Measurements from ENCODE around the gene EXOC3. TPM values are rescaled to one million over a fixed set of nuclear protein-coding genes. Genes with fewer than 3 reads are reported as not detected.

Gene EXOC3
- total and polyA plus RNA-seq, 11 donors: 20.6 to 45.5 (median 42.8) TPM

DNA sequence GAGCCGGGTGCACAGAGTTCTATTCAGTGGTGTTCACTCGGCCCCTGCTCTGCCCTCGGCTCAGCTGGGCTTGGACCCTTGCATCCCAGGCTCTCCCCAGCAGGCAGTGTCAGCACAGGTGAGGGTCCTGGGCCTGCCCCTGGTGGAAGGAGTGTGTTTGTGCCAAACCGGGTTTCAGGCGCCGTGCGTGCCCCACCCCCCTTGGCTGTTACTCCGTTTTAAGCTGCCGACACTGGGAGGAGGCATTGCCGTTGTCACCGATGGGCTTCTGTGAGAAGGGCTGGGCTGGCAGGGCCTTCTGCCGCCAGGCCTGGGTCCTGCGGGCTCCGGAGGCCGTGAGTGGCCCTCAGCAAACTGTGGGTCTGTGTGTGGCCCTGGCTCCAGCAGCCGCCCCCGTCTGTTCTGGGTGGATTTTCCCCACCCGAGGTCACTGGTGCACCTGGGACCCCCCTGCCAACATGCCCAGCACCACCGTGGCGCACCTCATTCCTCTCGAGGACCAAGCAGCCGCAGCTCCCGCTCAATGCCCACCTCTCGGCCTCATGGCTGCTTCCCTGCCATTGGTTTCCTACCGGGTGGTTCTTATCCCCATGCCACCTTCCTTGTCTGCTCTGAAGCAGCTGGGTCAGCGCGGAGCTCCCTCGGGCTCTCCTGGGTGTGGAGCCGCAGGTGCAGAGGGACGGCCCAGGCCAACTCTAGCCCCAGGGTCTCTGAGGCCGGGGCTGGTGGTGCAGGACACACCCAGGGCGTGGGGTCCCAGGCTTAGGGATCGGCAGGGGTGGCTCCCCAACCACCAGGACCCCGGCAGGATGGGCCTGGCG lies 44.3 kb upstream of the EXOC3 start:
- Histone ChIP-seq H3K9me3 (no peaks in the 10 kb centered on the region), H3K27me3 (peaks cover 0 to 25% (median 0%) of the 10 kb centered on the region in 9 donors), H3K4me1 (peaks cover 0 to 16% (median 11%) of the 10 kb centered on the region in 12 donors), H3K4me3 (no peak overlapping the region), H3K36me3 (no peaks in the 10 kb centered on the region), H3K27ac (no peak overlapping the region)
- 93 to 94% (median 93%) methylated on average over 27 to 35 of the region's 35 CpGs for WGBS, 4 donors
- peak in 1 of 5 donors; percentile 63 for DNase-seq
- no peak for TF ChIP-seq POLR2A (IDR thresholded peaks at IDR 0.05)
- TF ChIP-seq, protein P1, sequence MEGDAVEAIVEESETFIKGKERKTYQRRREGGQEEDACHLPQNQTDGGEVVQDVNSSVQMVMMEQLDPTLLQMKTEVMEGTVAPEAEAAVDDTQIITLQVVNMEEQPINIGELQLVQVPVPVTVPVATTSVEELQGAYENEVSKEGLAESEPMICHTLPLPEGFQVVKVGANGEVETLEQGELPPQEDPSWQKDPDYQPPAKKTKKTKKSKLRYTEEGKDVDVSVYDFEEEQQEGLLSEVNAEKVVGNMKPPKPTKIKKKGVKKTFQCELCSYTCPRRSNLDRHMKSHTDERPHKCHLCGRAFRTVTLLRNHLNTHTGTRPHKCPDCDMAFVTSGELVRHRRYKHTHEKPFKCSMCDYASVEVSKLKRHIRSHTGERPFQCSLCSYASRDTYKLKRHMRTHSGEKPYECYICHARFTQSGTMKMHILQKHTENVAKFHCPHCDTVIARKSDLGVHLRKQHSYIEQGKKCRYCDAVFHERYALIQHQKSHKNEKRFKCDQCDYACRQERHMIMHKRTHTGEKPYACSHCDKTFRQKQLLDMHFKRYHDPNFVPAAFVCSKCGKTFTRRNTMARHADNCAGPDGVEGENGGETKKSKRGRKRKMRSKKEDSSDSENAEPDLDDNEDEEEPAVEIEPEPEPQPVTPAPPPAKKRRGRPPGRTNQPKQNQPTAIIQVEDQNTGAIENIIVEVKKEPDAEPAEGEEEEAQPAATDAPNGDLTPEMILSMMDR (IDR thresholded peaks at IDR 0.05): no peak
- ATAC-seq: no peak
- intact Hi-C loops (cut with DNase I): no loop called here

DNA sequence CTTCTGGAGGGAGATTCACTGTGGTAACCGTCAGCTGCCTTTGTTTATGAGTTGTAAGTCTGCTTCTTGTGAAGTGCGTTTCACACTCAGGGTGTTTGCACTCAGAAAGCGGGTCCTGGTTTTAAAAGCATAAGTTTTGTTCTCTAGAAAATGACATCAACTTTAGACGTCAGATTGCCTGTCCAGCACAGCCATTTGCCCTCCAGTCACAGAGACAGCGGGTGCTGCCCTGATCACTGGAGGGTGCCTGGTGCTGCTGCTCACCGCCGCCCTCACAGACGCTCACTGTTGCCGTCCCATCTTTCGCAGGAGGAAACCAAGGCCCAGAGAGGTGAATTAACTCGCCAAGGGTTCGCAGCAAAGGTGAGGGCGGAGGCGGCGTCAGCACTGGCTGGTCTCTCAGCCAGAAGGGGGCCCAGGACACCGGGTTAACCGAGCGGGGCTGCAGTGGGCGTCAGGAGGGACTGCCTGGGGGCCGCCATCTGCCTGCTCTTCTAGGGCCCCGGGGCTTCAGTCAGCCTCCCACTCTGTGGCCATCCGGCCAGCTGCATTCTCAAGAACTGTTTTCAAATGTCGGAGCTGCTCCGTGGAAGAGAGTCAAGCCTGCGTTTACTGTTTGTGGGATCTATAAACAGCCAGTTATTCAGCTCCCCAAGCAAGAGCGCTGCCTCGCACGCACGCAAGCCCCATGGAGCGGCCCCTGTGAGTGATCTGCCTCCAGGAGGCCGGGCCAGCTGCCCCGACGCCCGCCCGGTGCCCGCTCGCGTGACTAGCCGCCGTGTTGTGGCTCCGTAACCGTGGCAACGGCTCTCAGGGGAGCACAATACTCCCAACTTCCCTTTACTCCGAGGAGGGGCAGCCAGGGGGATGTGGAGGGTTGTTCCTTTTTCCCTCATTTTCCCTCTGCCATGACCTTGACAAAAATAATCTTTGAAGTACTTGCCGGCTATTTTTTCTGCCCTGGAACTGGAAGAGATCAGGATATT lies 43.4 kb upstream of the EXOC3 start:
- peak; percentile 76 to 91 (median 87) for DNase-seq

DNA sequence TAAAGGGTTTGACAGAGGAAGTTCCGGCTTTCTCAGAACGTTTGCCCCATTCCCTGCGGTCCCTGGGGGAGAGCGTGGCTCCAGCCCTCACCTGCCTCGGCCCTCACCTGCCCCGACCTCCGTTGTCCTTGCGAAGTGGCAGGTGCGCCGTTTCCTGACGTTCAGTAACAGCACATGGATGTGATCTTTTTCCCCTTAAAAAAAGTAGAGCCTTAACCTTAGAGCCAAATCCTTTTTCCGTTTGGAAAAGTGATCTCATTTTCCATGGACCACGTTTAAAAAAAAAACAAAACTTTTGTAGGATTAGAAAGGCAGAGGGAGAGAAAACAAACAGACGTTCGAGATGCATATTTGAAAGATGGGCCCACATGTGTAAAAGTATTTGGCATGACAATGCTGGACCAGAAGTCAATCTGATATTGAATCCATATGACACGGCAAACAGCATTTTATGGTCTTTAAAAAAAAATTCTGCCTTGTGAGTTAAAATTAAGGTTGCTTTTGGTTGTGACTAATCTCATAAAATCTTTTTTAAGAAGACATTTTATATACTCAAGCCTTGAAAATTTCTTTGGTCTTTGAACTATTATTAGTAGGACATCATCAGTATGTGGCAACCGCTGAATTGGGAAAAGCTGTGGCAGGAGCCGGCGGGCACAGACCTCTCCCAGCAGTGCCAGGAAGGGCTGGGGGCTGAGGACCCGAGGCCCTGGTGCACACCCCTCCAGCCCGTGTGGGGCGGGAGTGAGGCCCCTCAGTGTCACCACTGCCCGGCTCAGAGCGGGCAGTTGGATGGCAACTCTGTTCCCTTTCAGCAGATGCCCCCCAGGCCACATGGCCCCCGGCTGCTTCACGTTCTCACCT lies 42.5 kb upstream of the EXOC3 start:
- intact Hi-C loops (cut with DNase I): no loop called here
- 49 to 60% (median 55%) methylated on average over 24 to 26 of the region's 26 CpGs for WGBS, 4 donors
- peak overlapping the region in 6 of 12 donors; percentile 3 to 59 (median 20) for H3K27ac ChIP-seq

More for the DNA sequence above, 43.4 kb upstream of the EXOC3 start:
- TF ChIP-seq POLR2A (IDR thresholded peaks at IDR 0.05): no peak
- TF ChIP-seq, protein P1 (IDR thresholded peaks at IDR 0.05): no peak
- ATAC-seq: peak; percentile 76 to 95 (median 83)
- Histone ChIP-seq H3K36me3 (no peaks in the 10 kb centered on the region), H3K4me3 (peak overlapping the region in 10 of 12 donors; percentile 16 to 51 (median 38)), H3K9me3 (no peaks in the 10 kb centered on the region), H3K27ac (peak overlapping the region in 6 of 12 donors; percentile 3 to 59 (median 20)), H3K27me3 (peaks cover 0 to 25% (median 0%) of the 10 kb centered on the region in 9 donors), H3K4me1 (peaks cover 0 to 16% (median 11%) of the 10 kb centered on the region in 12 donors)
- WGBS, 4 donors: 27 to 37% (median 33%) methylated on average over 38 to 45 of the region's 45 CpGs
- intact Hi-C loops (cut with DNase I): no loop called here

More for the DNA sequence above, 42.5 kb upstream of the EXOC3 start:
- Histone ChIP-seq H3K4me3 (peak overlapping the region in 10 of 12 donors; percentile 16 to 51 (median 38)), H3K9me3 (no peaks in the 10 kb centered on the region), H3K36me3 (no peaks in the 10 kb centered on the region), H3K27me3 (peaks cover 0 to 25% (median 0%) of the 10 kb centered on the region in 9 donors), H3K4me1 (peaks cover 0 to 16% (median 11%) of the 10 kb centered on the region in 12 donors)
- no peak for TF ChIP-seq POLR2A (IDR thresholded peaks at IDR 0.05)
- TF ChIP-seq, protein P1 (IDR thresholded peaks at IDR 0.05): no peak
- ATAC-seq: peak in 1 of 4 donors; percentile 11
- DNase-seq: peak in 1 of 5 donors; percentile 60
